GM23338 (cell line): ENCODE data around the gene FRZB. TPM values are rescaled to one million over a fixed set of nuclear protein-coding genes. Genes with fewer than 3 reads are reported as not detected.
A peak's percentile ranks its signal among the peaks of the same experiment; 100 is the strongest.

Experiments used
- ATAC-seq: fragments of 200-7000 bp; cut with Tn5 transposase; 3 replicates; pipeline ENCODE4 v1.9.1; 2020
- DNase-seq: peaks from one replicate; pipeline ENCODE4 v3.0.0-alpha.2; 2015; ENCODE audit warnings: low spot score
- H2AFZ ChIP-seq: fragments of 200-600 bp; sonication (generic); 2 replicates; pipeline ENCODE4 v1.8.0; 2016; ENCODE audit warnings: antibody characterized with exemption, mild to moderate bottlenecking, moderate library complexity
- H3F3A ChIP-seq: fragments of 200-600 bp; sonication (generic); replicated peaks from 2 replicates; pipeline ENCODE4 v1.8.0; 2017; ENCODE audit warnings: antibody characterized with exemption, mixed run types, low read depth
- H3K27ac ChIP-seq: fragments of 200-600 bp; sonication (generic); 2 replicates; pipeline ENCODE4 v1.6.1; 2016; ENCODE audit warnings: low read depth
- H3K27me3 ChIP-seq: fragments of 200-600 bp; sonication (generic); 2 replicates; pipeline ENCODE4 v1.8.0; 2016; ENCODE audit warnings: mild to moderate bottlenecking, mixed run types, moderate library complexity; ENCODE audit not compliant: insufficient read depth
- H3K36me3 ChIP-seq: fragments of 200-600 bp; sonication (generic); 2 replicates; pipeline ENCODE4 v1.8.0; 2016; ENCODE audit warnings: mild to moderate bottlenecking; ENCODE audit not compliant: insufficient read depth
- H3K4me1 ChIP-seq: fragments of 200-600 bp; sonication (generic); 2 replicates; pipeline ENCODE4 v1.8.0; 2016; ENCODE audit warnings: mild to moderate bottlenecking, moderate library complexity; ENCODE audit not compliant: insufficient read depth
- H3K4me2 ChIP-seq: fragments of 200-600 bp; sonication (generic); 2 replicates; pipeline ENCODE4 v1.7.1; 2017; ENCODE audit warnings: mixed run types
- H3K4me3 ChIP-seq: fragments of 200-600 bp; sonication (generic); 2 replicates; pipeline ENCODE4 v1.6.1; 2016; ENCODE audit warnings: mixed run types
- H3K79me2 ChIP-seq: fragments of 200-600 bp; sonication (generic); replicated peaks from 2 replicates; pipeline ENCODE4 v1.8.0; 2017; ENCODE audit warnings: mild to moderate bottlenecking; ENCODE audit not compliant: insufficient read depth
- H3K9me2 ChIP-seq: fragments of 200-600 bp; sonication (generic); 2 replicates; pipeline ENCODE4 v1.8.0; 2017; ENCODE audit not compliant: insufficient read depth
- H4K20me1 ChIP-seq: fragments of 200-600 bp; sonication (generic); replicated peaks from 2 replicates; pipeline ENCODE4 v1.8.0; 2017; ENCODE audit warnings: mild to moderate bottlenecking; ENCODE audit not compliant: insufficient read depth
- H3K27ac Mint-ChIP-seq: 2 replicates; pipeline ENCODE4 v1.8.0; 2020; ENCODE audit warnings: inconsistent platforms, mild to moderate bottlenecking, moderate library complexity, mixed read lengths
- H3K27me3 Mint-ChIP-seq: 3 replicates; pipeline ENCODE4 v1.8.0; 2022; ENCODE audit warnings: low read depth, mild to moderate bottlenecking, moderate library complexity, mixed read lengths, inconsistent platforms; ENCODE audit not compliant: insufficient read depth, poor library complexity
- H3K36me3 Mint-ChIP-seq: 3 replicates; pipeline ENCODE4 v1.8.0; 2021; ENCODE audit warnings: low read depth, mild to moderate bottlenecking, inconsistent platforms, moderate library complexity, mixed read lengths
- H3K4me1 Mint-ChIP-seq: 3 replicates; pipeline ENCODE4 v1.8.0; 2020; ENCODE audit warnings: mild to moderate bottlenecking, inconsistent platforms, mixed read lengths
- H3K4me3 Mint-ChIP-seq: 3 replicates; pipeline ENCODE4 v1.8.0; 2021; ENCODE audit warnings: moderate library complexity, mild to moderate bottlenecking, inconsistent platforms, mixed read lengths
- H3K9me3 Mint-ChIP-seq: 3 replicates; pipeline ENCODE4 v1.8.0; 2020; ENCODE audit warnings: moderate library complexity, mild to moderate bottlenecking, inconsistent platforms, mixed read lengths
- CREB1 ChIP-seq: fragments of 250-450 bp; sonication (Bioruptor Pico); IDR thresholded peaks from 2 replicates; pipeline ENCODE4 v1.5.0; 2020; ENCODE audit warnings: low read depth, mild to moderate bottlenecking, moderate library complexity
- NANOG ChIP-seq: IDR thresholded peaks from 2 replicates; pipeline ENCODE4 v1.6.1; 2016; ENCODE audit warnings: antibody characterized with exemption, borderline replicate concordance
- POLR2AphosphoS5 ChIP-seq: IDR thresholded peaks from 2 replicates; pipeline ENCODE4 v1.6.1; 2016; ENCODE audit warnings: antibody characterized with exemption, low read depth
- STAT1 ChIP-seq: IDR thresholded peaks from one replicate; pipeline ENCODE4 v1.6.1; 2016; ENCODE audit warnings: antibody characterized with exemption; ENCODE audit not compliant: unreplicated experiment
- ZNF331 ChIP-seq: fragments of 250-450 bp; sonication (Bioruptor Pico); IDR thresholded peaks from 2 replicates; pipeline ENCODE4 v1.5.0; 2020; ENCODE audit warnings: low read depth, mild to moderate bottlenecking, moderate library complexity
- polyA plus RNA-seq: library from polyadenylated mRNA; unstranded; fragments of >200 nt; fragmentation: Nextera tagmentation; extraction: Ambion mirVana; gene quantifications from 2 replicates; pipeline ENCODE4 v1.2.1, GENCODE V29; 2016
- total RNA-seq: library from RNA; depleted of rRNA; stranded (reverse); fragments of >200 nt; shearing (Covaris generic); gene quantifications from 2 replicates; pipeline ENCODE4 v1.2.3, GENCODE V29; 2014
- TF ChIP-seq, protein P1 (sequence below): IDR thresholded peaks from one replicate; pipeline ENCODE4 v1.6.1; 2018; ENCODE audit warnings: antibody characterized with exemption; ENCODE audit not compliant: unreplicated experiment
- TF ChIP-seq, protein P2 (sequence below): IDR thresholded peaks from 2 replicates; pipeline ENCODE4 v1.6.1; 2016; ENCODE audit warnings: antibody characterized with exemption
- TF ChIP-seq, protein P3 (sequence below), 2 experiments: fragments of 200-600 bp in 1 of 2; sonication (generic) in 1 of 2; conservative IDR thresholded peaks; 2 replicates each; pipeline versions ENCODE4 v1.5.1 to v1.6.1; 2016 to 2017; ENCODE audit warnings: antibody characterized with exemption in 2 of 2, low read depth in 2 of 2, mild to moderate bottlenecking in 2 of 2, moderate library complexity in 1 of 2

FRZB gene
- total and polyA plus RNA-seq, 2 experiments from 2014 or later: 0.52 to 1.2 TPM

DNA sequence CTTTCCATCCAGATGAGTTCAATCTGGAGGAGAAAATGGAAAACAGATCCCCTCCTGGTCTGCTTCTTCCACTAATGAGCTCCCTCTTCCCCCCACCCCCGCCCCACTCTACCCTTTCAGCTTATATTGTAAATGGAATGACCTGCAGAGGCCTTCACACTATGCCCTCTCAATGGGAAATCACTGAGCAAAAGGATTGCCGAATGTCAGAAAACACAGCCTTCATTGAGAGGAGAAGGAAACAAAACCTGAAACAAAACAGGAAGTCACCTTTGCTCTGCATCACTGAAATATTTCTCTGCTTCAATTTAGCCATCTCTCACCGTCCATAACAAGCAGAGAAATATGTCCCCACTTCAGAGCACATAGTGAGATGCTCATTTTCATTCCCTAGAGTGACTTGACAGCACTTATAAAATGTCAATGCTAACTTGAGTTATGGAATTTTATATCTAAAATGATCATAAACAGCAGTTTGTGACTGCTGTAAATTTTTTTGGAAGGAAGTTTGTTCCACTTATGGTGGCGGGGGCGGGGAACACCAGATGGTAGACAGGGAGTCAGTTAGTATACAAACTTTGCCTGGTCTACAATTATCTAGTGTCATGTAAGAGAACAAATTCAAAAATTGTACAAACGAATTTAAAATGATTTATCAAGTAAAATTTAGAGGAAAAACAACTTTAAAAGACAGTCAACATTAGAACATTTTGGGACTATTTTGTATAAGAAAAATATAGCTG lies 1.8 kb upstream of the FRZB start:
- DNase-seq: peak; percentile 23
- peaks cover 14% of the 10 kb centered on the region for H3K4me1 ChIP-seq
- Mint-ChIP-seq H3K4me3 (peak overlapping the region; percentile 88), H3K36me3 (no peaks in the 10 kb centered on the region; the same call in 2 of the 3 replicates), H3K27ac (no peak overlapping the region), H3K9me3 (no peaks in the 10 kb centered on the region; the same call in 2 of the 3 replicates), H3K27me3 (peaks cover 29% of the 10 kb centered on the region), H3K4me1 (peaks cover 16% of the 10 kb centered on the region)
- TF ChIP-seq, protein P1, sequence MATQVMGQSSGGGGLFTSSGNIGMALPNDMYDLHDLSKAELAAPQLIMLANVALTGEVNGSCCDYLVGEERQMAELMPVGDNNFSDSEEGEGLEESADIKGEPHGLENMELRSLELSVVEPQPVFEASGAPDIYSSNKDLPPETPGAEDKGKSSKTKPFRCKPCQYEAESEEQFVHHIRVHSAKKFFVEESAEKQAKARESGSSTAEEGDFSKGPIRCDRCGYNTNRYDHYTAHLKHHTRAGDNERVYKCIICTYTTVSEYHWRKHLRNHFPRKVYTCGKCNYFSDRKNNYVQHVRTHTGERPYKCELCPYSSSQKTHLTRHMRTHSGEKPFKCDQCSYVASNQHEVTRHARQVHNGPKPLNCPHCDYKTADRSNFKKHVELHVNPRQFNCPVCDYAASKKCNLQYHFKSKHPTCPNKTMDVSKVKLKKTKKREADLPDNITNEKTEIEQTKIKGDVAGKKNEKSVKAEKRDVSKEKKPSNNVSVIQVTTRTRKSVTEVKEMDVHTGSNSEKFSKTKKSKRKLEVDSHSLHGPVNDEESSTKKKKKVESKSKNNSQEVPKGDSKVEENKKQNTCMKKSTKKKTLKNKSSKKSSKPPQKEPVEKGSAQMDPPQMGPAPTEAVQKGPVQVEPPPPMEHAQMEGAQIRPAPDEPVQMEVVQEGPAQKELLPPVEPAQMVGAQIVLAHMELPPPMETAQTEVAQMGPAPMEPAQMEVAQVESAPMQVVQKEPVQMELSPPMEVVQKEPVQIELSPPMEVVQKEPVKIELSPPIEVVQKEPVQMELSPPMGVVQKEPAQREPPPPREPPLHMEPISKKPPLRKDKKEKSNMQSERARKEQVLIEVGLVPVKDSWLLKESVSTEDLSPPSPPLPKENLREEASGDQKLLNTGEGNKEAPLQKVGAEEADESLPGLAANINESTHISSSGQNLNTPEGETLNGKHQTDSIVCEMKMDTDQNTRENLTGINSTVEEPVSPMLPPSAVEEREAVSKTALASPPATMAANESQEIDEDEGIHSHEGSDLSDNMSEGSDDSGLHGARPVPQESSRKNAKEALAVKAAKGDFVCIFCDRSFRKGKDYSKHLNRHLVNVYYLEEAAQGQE: no peak
- TF ChIP-seq CREB1 (no peak), STAT1 (no peak)
- peak; percentile 8 for ATAC-seq
- H3K4me3 ChIP-seq: peak overlapping the region; percentile 94
- peak overlapping the region; percentile 100 for H3K4me2 ChIP-seq
- H3F3A ChIP-seq: 0 out of 2 replicates have a peak, but pooled peaks cover 4% of the 10 kb centered on the region
- H4K20me1 ChIP-seq: no peaks in the 10 kb centered on the region
- H3K9me2 ChIP-seq: no peaks in the 10 kb centered on the region
- peak overlapping the region; percentile 99 for H2AFZ ChIP-seq
- H3K79me2 ChIP-seq: no peaks in the 10 kb centered on the region
- no peak overlapping the region for H3K27ac ChIP-seq
- H3K36me3 ChIP-seq: no peaks in the 10 kb centered on the region
- peaks cover 41% of the 10 kb centered on the region for H3K27me3 ChIP-seq

GRCh38 chr2:182867426-182868053 lies 1.1 kb upstream of the FRZB start:
- Mint-ChIP-seq H3K4me1 (peaks cover 16% of the 10 kb centered on the region), H3K36me3 (no peaks in the 10 kb centered on the region; the same call in 2 of the 3 replicates), H3K9me3 (no peaks in the 10 kb centered on the region; the same call in 2 of the 3 replicates), H3K27me3 (peaks cover 29% of the 10 kb centered on the region), H3K4me3 (peak overlapping the region; percentile 88), H3K27ac (no peak overlapping the region)
- Histone ChIP-seq H3K27me3 (peaks cover 41% of the 10 kb centered on the region), H3K79me2 (no peaks in the 10 kb centered on the region), H3K4me2 (peak overlapping the region; percentile 100), H3K4me1 (peaks cover 14% of the 10 kb centered on the region), H3K36me3 (no peaks in the 10 kb centered on the region), H3K27ac (no peak overlapping the region), H4K20me1 (no peaks in the 10 kb centered on the region), H3K4me3 (peak overlapping the region; percentile 94), H3F3A (0 out of 2 replicates have a peak, but pooled peaks cover 4% of the 10 kb centered on the region), H2AFZ (peak overlapping the region; percentile 99), H3K9me2 (no peaks in the 10 kb centered on the region)
- peak; percentile 29 for DNase-seq
- ATAC-seq: peak; percentile 12
- no peak for TF ChIP-seq ZNF331 (CRISPR knock-in tag)
- no peak for TF ChIP-seq NANOG
- TF ChIP-seq, protein P2, sequence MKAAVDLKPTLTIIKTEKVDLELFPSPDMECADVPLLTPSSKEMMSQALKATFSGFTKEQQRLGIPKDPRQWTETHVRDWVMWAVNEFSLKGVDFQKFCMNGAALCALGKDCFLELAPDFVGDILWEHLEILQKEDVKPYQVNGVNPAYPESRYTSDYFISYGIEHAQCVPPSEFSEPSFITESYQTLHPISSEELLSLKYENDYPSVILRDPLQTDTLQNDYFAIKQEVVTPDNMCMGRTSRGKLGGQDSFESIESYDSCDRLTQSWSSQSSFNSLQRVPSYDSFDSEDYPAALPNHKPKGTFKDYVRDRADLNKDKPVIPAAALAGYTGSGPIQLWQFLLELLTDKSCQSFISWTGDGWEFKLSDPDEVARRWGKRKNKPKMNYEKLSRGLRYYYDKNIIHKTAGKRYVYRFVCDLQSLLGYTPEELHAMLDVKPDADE: no peak
- TF ChIP-seq STAT1: no peak
- TF ChIP-seq POLR2AphosphoS5: no peak
- TF ChIP-seq, protein P3, sequence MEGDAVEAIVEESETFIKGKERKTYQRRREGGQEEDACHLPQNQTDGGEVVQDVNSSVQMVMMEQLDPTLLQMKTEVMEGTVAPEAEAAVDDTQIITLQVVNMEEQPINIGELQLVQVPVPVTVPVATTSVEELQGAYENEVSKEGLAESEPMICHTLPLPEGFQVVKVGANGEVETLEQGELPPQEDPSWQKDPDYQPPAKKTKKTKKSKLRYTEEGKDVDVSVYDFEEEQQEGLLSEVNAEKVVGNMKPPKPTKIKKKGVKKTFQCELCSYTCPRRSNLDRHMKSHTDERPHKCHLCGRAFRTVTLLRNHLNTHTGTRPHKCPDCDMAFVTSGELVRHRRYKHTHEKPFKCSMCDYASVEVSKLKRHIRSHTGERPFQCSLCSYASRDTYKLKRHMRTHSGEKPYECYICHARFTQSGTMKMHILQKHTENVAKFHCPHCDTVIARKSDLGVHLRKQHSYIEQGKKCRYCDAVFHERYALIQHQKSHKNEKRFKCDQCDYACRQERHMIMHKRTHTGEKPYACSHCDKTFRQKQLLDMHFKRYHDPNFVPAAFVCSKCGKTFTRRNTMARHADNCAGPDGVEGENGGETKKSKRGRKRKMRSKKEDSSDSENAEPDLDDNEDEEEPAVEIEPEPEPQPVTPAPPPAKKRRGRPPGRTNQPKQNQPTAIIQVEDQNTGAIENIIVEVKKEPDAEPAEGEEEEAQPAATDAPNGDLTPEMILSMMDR (conservative IDR thresholded peaks at IDR 0.05; ENCODE audit: low read depth in 2 of 2): no peak
